SU-DHL-6 (cell line): Measurements from ENCODE around the gene CLTB.

Experiments used
- H2AFZ ChIP-seq: fragments of 200-600 bp; sonication (generic); 2 replicates; pipeline ENCODE4 v1.6.1; 2014; ENCODE audit warnings: low read depth, mild to moderate bottlenecking, moderate library complexity, mixed read lengths, antibody characterized with exemption, low read length; ENCODE audit not compliant: severe bottlenecking
- H3F3A ChIP-seq: fragments of 200-600 bp; shearing (Covaris generic); 2 replicates; pipeline ENCODE4 v1.6.0; 2016; ENCODE audit warnings: antibody characterized with exemption, mild to moderate bottlenecking; ENCODE audit not compliant: insufficient read depth
- H3K27ac ChIP-seq: fragments of 200-600 bp; sonication (generic); 2 replicates; pipeline ENCODE4 v1.5.1; 2016; ENCODE audit warnings: low read depth, mild to moderate bottlenecking, low read length, moderate library complexity, mixed read lengths
- H3K27me3 ChIP-seq: fragments of 200-600 bp; sonication (generic), shearing (Covaris generic); 2 replicates; pipeline ENCODE4 v1.6.0; 2014; ENCODE audit warnings: mild to moderate bottlenecking, low read length
- H3K36me3 ChIP-seq: fragments of 200-600 bp; sonication (generic); 2 replicates; pipeline ENCODE4 v1.6.1; 2014; ENCODE audit warnings: mild to moderate bottlenecking, low read length, mixed read lengths
- H3K4me2 ChIP-seq: fragments of 300-600, 200-600 bp; shearing (Covaris generic), sonication (generic); 2 replicates; pipeline ENCODE4 v1.6.0; 2014; ENCODE audit warnings: low read length, low read depth, mild to moderate bottlenecking; ENCODE audit not compliant: poor library complexity, severe bottlenecking
- H3K4me3 ChIP-seq: fragments of 200-600 bp; sonication (generic); 2 replicates; pipeline ENCODE4 v1.5.1; 2014; ENCODE audit warnings: antibody characterized with exemption, low read length, mild to moderate bottlenecking, mixed read lengths; ENCODE audit not compliant: insufficient read depth, poor library complexity, severe bottlenecking
- H3K79me2 ChIP-seq: fragments of 200-600 bp; sonication (generic); 2 replicates; pipeline ENCODE4 v1.6.1; 2014; ENCODE audit warnings: mild to moderate bottlenecking, low read length, moderate library complexity; ENCODE audit not compliant: insufficient read depth
- H3K9ac ChIP-seq: fragments of 200-600 bp; sonication (generic); 2 replicates; pipeline ENCODE4 v1.7.0; 2014; ENCODE audit warnings: mild to moderate bottlenecking, low read length
- H3K9me2 ChIP-seq: fragments of 200-600 bp; sonication (generic); replicated peaks from 2 replicates; pipeline ENCODE4 v1.6.1; 2014; ENCODE audit warnings: low read length; ENCODE audit not compliant: insufficient read depth
- H3K9me3 ChIP-seq: fragments of 200-600 bp; sonication (generic); 2 replicates; pipeline ENCODE4 v1.6.1; 2014; ENCODE audit warnings: low read length, mixed read lengths; ENCODE audit not compliant: insufficient read depth
- H4K20me1 ChIP-seq: fragments of 200-600 bp; sonication (generic); 2 replicates; pipeline ENCODE4 v1.6.1; 2014; ENCODE audit warnings: low read depth, mild to moderate bottlenecking, antibody characterized with exemption, low read length, moderate library complexity, mixed read lengths
- CTCF ChIP-seq: fragments of 200-600 bp; sonication (generic); IDR thresholded peaks from one replicate; pipeline ENCODE4 v1.5.1; 2017; ENCODE audit warnings: antibody characterized with exemption, mild to moderate bottlenecking, low read length, moderate library complexity; ENCODE audit not compliant: insufficient read depth, poor library complexity, severe bottlenecking
- EZH2phosphoT487 ChIP-seq: fragments of 200-600 bp; sonication (generic), shearing (Covaris generic); conservative IDR thresholded peaks from 2 replicates; pipeline ENCODE4 v1.6.1; 2018; ENCODE audit warnings: mild to moderate bottlenecking, antibody characterized with exemption, low read length, moderate library complexity, mixed read lengths

The CLTB gene

DNA sequence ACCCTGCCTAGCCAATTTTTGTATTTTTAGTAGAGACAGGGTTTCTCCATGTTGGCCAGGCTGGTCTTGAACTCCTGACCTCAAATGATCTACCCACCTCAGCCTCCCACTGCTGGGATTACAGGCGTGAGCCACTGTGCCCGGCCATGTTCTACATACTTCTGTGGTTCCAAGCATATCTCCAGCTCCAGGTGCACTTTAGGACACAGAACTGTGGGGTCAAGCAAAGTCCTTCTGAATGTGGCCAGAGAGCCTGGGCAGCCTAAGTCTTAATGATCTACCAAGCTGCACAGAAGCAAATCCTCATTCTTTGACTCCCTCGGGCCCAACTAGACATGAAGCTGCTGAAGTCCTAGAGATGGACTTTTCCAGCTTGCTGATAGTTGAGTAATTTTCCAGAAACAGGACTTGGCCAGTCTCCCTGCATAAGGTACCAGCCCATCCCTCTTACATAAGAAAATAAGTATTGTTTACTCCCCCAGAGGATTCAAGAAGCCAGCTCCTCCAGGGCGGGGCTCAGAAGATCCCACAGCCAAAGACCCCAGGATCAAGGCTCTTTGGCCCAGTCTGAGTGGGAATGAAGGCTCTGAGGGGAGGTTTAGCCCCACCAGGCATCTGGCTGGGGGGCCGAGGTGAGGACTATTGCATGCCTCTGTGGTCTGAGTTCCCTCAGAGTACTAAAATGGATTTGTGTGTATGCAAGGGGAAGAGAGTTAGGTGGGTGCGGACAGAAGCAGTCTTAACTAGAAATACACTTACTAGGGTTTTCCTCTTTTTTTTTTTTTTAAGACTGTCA, 8.7 kb downstream of the CLTB start:
- Histone ChIP-seq H3K27me3 (no peaks in the 10 kb centered on the region), H3K4me2 (no peak overlapping the region), H3K9me3 (no peaks in the 10 kb centered on the region), H3K4me3 (no peak overlapping the region), H3F3A (no peaks in the 10 kb centered on the region), H2AFZ (no peak overlapping the region), H3K79me2 (no peaks in the 10 kb centered on the region), H3K9ac (no peak overlapping the region), H3K27ac (no peak overlapping the region), H3K9me2 (no peaks in the 10 kb centered on the region), H3K36me3 (no peaks in the 10 kb centered on the region), H4K20me1 (no peaks in the 10 kb centered on the region)
- TF ChIP-seq CTCF (no peak), EZH2phosphoT487 (no peak)

DNA sequence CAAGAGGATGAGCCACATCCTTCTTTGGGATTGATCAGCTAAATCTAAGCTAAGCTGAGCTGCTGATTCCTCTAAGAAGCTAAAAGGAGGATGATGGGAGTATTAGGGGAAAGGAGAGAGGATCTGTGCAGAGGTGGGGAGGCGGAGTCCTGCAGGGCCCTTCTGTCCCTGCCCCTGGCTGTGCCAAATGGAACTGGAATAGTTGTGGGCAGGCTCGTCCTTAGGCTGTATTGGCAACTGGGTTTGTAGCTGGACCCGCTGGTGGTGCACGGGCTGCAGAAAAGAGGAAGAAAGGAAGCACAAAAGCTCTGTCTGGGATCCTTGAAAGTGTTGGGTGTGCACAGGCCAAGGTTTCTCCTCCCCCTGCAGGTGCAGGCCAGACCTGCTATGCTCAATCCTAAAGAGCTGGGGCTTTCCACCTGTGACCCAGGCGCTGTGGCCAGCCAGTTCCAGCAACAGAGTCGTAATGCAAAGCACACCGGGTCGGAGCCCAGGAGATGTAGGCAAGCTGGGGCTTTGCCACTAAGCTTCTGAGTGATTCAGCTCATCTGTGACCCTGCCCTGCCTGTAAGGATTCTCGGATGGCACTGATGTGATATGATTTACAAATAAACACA, 9.8 kb downstream of the CLTB start:
- Histone ChIP-seq H4K20me1 (no peaks in the 10 kb centered on the region), H3K4me2 (no peak overlapping the region), H3K4me3 (no peak overlapping the region), H3K9me3 (no peaks in the 10 kb centered on the region), H3K27ac (no peak overlapping the region), H3K36me3 (no peaks in the 10 kb centered on the region), H3K9me2 (no peaks in the 10 kb centered on the region), H2AFZ (no peak overlapping the region), H3K27me3 (no peaks in the 10 kb centered on the region), H3F3A (no peaks in the 10 kb centered on the region), H3K9ac (no peak overlapping the region), H3K79me2 (no peaks in the 10 kb centered on the region)
- no peak for TF ChIP-seq CTCF
- TF ChIP-seq EZH2phosphoT487, result no peak

- Histone ChIP-seq H3K36me3 (no peaks in the 10 kb centered on the region), H3K27ac (no peak overlapping the region), H3K4me2 (no peak overlapping the region), H3K9me2 (no peaks in the 10 kb centered on the region), H3K79me2 (no peaks in the 10 kb centered on the region), H3K9me3 (no peaks in the 10 kb centered on the region), H3F3A (no peaks in the 10 kb centered on the region), H3K27me3 (no peaks in the 10 kb centered on the region), H3K9ac (no peak overlapping the region), H4K20me1 (no peaks in the 10 kb centered on the region), H2AFZ (no peak overlapping the region), H3K4me3 (no peak overlapping the region)
- TF ChIP-seq CTCF (no peak), EZH2phosphoT487 (no peak)
Observed at GRCh38 chr5:176405656-176406435, 10.5 kb downstream of the CLTB start.
